Neural progenitor cell (in vitro differentiated cells): ENCODE measurements around the gene C14orf132. TPM values are rescaled to one million over a fixed set of nuclear protein-coding genes. Genes with fewer than 3 reads are reported as not detected.

Experiments
- DNase-seq: peaks from one replicate; pipeline ENCODE4 v3.0.0-alpha.2; 2016; ENCODE audit warnings: low spot score
- H2AFZ ChIP-seq: fragments of 200-600 bp; sonication (generic); replicated peaks from 2 replicates; pipeline ENCODE4 v1.6.1; 2016; ENCODE audit warnings: antibody characterized with exemption
- H3F3A ChIP-seq: fragments of 200-600 bp; sonication (generic); 2 replicates; pipeline ENCODE4 v1.6.1; 2016; ENCODE audit warnings: antibody characterized with exemption, low read depth
- H3K27ac ChIP-seq: fragments of 200-600 bp; sonication (generic); 2 replicates; pipeline ENCODE4 v1.5.1; 2016; ENCODE audit warnings: mild to moderate bottlenecking
- H3K27me3 ChIP-seq: fragments of 200-600 bp; sonication (generic); 2 replicates; pipeline ENCODE4 v1.6.1; 2016; ENCODE audit warnings: mild to moderate bottlenecking, moderate library complexity
- H3K36me3 ChIP-seq: fragments of 200-600 bp; sonication (generic); 2 replicates; pipeline ENCODE4 v1.5.1; 2016
- H3K4me1 ChIP-seq: fragments of 200-600 bp; sonication (generic); 2 replicates; pipeline ENCODE4 v1.6.1; 2016; ENCODE audit warnings: mixed run types
- H3K4me2 ChIP-seq: fragments of 200-600 bp; sonication (generic); 2 replicates; pipeline ENCODE4 v1.6.1; 2016
- H3K4me3 ChIP-seq: fragments of 200-600 bp; sonication (generic); 2 replicates; pipeline ENCODE4 v1.5.1; 2016
- H3K79me2 ChIP-seq: fragments of 200-600 bp; sonication (generic); 2 replicates; pipeline ENCODE4 v1.6.1; 2016; ENCODE audit warnings: low read depth
- H3K9ac ChIP-seq: fragments of 200-600 bp; sonication (generic); 2 replicates; pipeline ENCODE4 v1.6.1; 2016
- H3K9me3 ChIP-seq: fragments of 200-600 bp; sonication (generic); 2 replicates; pipeline ENCODE4 v1.5.1; 2016; ENCODE audit warnings: low read depth
- H4K20me1 ChIP-seq: fragments of 200-600 bp; sonication (generic); 2 replicates; pipeline ENCODE4 v1.6.1; 2016; ENCODE audit warnings: low read depth
- H3K27ac Mint-ChIP-seq: 3 replicates; pipeline ENCODE4 v1.8.0; 2021; ENCODE audit warnings: mixed read lengths
- H3K27me3 Mint-ChIP-seq: 2 replicates; pipeline ENCODE4 v1.8.0; 2022; ENCODE audit warnings: low read depth, mild to moderate bottlenecking, inconsistent platforms, moderate library complexity, mixed read lengths; ENCODE audit not compliant: insufficient read depth
- H3K36me3 Mint-ChIP-seq: 3 replicates; pipeline ENCODE4 v1.8.0; 2021; ENCODE audit warnings: mixed read lengths
- H3K4me1 Mint-ChIP-seq: 3 replicates; pipeline ENCODE4 v1.8.0; 2021; ENCODE audit warnings: mixed read lengths
- H3K4me3 Mint-ChIP-seq: 3 replicates; pipeline ENCODE4 v1.8.0; 2021; ENCODE audit warnings: mild to moderate bottlenecking, moderate library complexity, mixed read lengths
- H3K9me3 Mint-ChIP-seq: 3 replicates; pipeline ENCODE4 v1.8.0; 2020; ENCODE audit warnings: mixed read lengths
- EZH2 ChIP-seq: fragments of 200-600 bp; sonication (generic); IDR thresholded peaks from 2 replicates; pipeline ENCODE4 v1.6.1; 2017; ENCODE audit warnings: antibody characterized with exemption, mild to moderate bottlenecking, moderate library complexity
- EZH2phosphoT487 ChIP-seq: fragments of 200-600 bp; sonication (generic); IDR thresholded peaks from 2 replicates; pipeline ENCODE4 v1.6.1; 2017; ENCODE audit warnings: antibody characterized with exemption
- total RNA-seq: library from RNA; depleted of rRNA; stranded (reverse); fragments of >200 nt; gene quantifications from 2 replicates; pipeline ENCODE4 v1.2.3, GENCODE V29; 2015; ENCODE audit warnings: low replicate concordance
- TF ChIP-seq, protein P1 (sequence below): fragments of 200-600 bp; sonication (generic); IDR thresholded peaks from 2 replicates; pipeline ENCODE4 v1.5.1; 2017; ENCODE audit warnings: antibody characterized with exemption, mild to moderate bottlenecking

Gene C14orf132
- total RNA-seq, 1 donor from 2014 or later = 8.1 TPM

- peaks cover 12% of the 10 kb centered on the region for H3K27me3 Mint-ChIP-seq
- peak overlapping the region; percentile 67 for H3K27ac Mint-ChIP-seq
- H3K4me1 Mint-ChIP-seq = peaks cover 16% of the 10 kb centered on the region
Observed at GRCh38 chr14:96103075-96103474, 63.9 kb downstream of the C14orf132 start.

DNA sequence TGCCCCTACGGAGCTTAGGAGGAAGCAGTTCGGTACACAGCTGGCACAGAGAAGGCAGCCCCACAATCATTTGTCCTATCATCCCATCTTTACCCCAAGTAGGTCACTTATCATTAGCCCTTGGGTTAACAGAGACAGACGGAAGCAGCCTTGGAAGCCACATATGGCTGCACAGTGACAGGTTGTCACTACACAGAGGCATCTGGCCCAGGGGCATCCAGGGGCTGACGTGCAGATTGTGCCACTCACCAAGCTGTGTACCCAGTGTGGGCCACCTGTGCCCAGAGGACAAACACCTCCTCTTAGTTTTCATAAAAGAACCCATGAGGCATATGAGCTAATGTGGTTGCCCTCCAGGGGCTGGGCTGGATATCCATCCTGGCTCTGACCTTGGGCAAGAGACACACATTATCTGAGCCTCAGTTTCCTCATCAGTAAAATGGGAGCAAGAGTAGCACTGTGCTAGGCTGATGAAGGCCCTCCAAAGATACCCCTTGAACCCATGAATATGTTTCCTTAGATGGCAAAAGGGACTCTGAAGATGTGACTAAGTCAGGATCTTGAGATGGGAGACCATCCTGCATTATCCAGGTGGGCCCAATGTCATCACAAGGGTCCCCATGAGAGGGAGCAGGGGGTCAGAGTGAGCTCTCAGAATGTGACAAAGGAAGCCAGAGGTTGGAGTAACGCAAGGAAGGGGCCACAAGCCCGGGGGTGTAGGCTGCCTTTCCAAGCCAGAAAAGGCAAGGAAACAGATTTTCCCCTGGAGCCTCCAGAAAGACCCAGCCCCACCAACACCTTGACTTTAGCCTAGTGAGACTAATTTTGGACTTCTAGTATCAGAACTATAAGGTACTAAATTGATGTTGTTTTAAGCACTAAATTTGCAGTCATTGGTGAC is 64.6 kb downstream of the C14orf132 start:
- Histone ChIP-seq H3K4me2 (no peak overlapping the region), H3K79me2 (no peaks in the 10 kb centered on the region), H3K4me1 (no peaks in the 10 kb centered on the region), H3K9me3 (no peaks in the 10 kb centered on the region), H3K27me3 (no peaks in the 10 kb centered on the region), H3F3A (no peaks in the 10 kb centered on the region), H2AFZ (no peak overlapping the region), H4K20me1 (no peaks in the 10 kb centered on the region), H3K4me3 (no peak overlapping the region), H3K36me3 (no peaks in the 10 kb centered on the region), H3K9ac (no peak overlapping the region), H3K27ac (no peak overlapping the region)
- peaks cover 13% of the 10 kb centered on the region for H3K27me3 Mint-ChIP-seq
- no peaks in the 10 kb centered on the region for H3K36me3 Mint-ChIP-seq
- no peaks in the 10 kb centered on the region for H3K9me3 Mint-ChIP-seq
- H3K27ac Mint-ChIP-seq = no peak overlapping the region
- H3K4me3 Mint-ChIP-seq = no peak overlapping the region
- no peak for TF ChIP-seq EZH2
- no peak for TF ChIP-seq EZH2phosphoT487
- TF ChIP-seq, protein P1, sequence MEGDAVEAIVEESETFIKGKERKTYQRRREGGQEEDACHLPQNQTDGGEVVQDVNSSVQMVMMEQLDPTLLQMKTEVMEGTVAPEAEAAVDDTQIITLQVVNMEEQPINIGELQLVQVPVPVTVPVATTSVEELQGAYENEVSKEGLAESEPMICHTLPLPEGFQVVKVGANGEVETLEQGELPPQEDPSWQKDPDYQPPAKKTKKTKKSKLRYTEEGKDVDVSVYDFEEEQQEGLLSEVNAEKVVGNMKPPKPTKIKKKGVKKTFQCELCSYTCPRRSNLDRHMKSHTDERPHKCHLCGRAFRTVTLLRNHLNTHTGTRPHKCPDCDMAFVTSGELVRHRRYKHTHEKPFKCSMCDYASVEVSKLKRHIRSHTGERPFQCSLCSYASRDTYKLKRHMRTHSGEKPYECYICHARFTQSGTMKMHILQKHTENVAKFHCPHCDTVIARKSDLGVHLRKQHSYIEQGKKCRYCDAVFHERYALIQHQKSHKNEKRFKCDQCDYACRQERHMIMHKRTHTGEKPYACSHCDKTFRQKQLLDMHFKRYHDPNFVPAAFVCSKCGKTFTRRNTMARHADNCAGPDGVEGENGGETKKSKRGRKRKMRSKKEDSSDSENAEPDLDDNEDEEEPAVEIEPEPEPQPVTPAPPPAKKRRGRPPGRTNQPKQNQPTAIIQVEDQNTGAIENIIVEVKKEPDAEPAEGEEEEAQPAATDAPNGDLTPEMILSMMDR = no peak
- no peak for DNase-seq
- peaks cover 9% of the 10 kb centered on the region for H3K4me1 Mint-ChIP-seq

More at GRCh38 chr14:96103075-96103474, 63.9 kb downstream of the C14orf132 start:
- Histone ChIP-seq H4K20me1 (no peaks in the 10 kb centered on the region), H3K27me3 (no peaks in the 10 kb centered on the region), H3F3A (no peaks in the 10 kb centered on the region), H3K36me3 (no peaks in the 10 kb centered on the region), H3K4me3 (no peak overlapping the region), H3K79me2 (no peaks in the 10 kb centered on the region), H3K4me1 (no peaks in the 10 kb centered on the region), H2AFZ (no peak overlapping the region), H3K9ac (no peak overlapping the region), H3K4me2 (no peak overlapping the region), H3K27ac (no peak overlapping the region), H3K9me3 (no peaks in the 10 kb centered on the region)
- no peak for DNase-seq
- TF ChIP-seq EZH2 (no peak), EZH2phosphoT487 (no peak)
- TF ChIP-seq, protein P1 = no peak
- no peaks in the 10 kb centered on the region for H3K36me3 Mint-ChIP-seq
- no peak overlapping the region for H3K4me3 Mint-ChIP-seq
- no peaks in the 10 kb centered on the region for H3K9me3 Mint-ChIP-seq

GRCh38 chr14:96104469-96105057 is 65.4 kb downstream of the C14orf132 start:
- Histone ChIP-seq H3K4me2 (no peak overlapping the region), H3K9me3 (no peaks in the 10 kb centered on the region), H3K27ac (no peak overlapping the region), H3K36me3 (no peaks in the 10 kb centered on the region), H3F3A (no peaks in the 10 kb centered on the region), H4K20me1 (no peaks in the 10 kb centered on the region), H3K9ac (no peak overlapping the region), H3K79me2 (no peaks in the 10 kb centered on the region), H2AFZ (no peak overlapping the region), H3K4me1 (no peaks in the 10 kb centered on the region), H3K27me3 (no peaks in the 10 kb centered on the region), H3K4me3 (no peak overlapping the region)
- no peak overlapping the region for H3K27ac Mint-ChIP-seq
- no peak for DNase-seq
- H3K4me3 Mint-ChIP-seq = no peak overlapping the region
- peaks cover 13% of the 10 kb centered on the region for H3K27me3 Mint-ChIP-seq
- H3K9me3 Mint-ChIP-seq = no peaks in the 10 kb centered on the region
- no peaks in the 10 kb centered on the region for H3K36me3 Mint-ChIP-seq
- TF ChIP-seq, protein P1 = no peak
- no peak for TF ChIP-seq EZH2
- no peak for TF ChIP-seq EZH2phosphoT487
- H3K4me1 Mint-ChIP-seq = peaks cover 9% of the 10 kb centered on the region
